ENCODE data around the gene MSL3.

Gene MSL3

GRCh38 chrX:11739776-11740175, 18.3 kb upstream of the MSL3 start:
- no peak for TF ChIP-seq CTCF (IDR thresholded peaks at IDR 0.05; ENCODE audit: borderline replicate concordance, insufficient read depth, low read depth, low read length)
- no peak overlapping the region for H3K4me3 ChIP-seq (ENCODE audit: low read depth, low read length)

- no peak for TF ChIP-seq CTCF (IDR thresholded peaks at IDR 0.05; ENCODE audit: borderline replicate concordance, insufficient read depth, low read depth, low read length)
- no peak overlapping the region for H3K4me3 ChIP-seq (ENCODE audit: low read depth, low read length)
These were observed 17.2 kb upstream of the MSL3 start for GRCh38 chrX:11740794-11741193.

GRCh38 chrX:11741574-11741973, 16.5 kb upstream of the MSL3 start:
- no peak for TF ChIP-seq CTCF (IDR thresholded peaks at IDR 0.05; ENCODE audit: borderline replicate concordance, insufficient read depth, low read depth, low read length)

GRCh38 chrX:11745881-11746280, 12.2 kb upstream of the MSL3 start:
- H3K4me3 ChIP-seq (ENCODE audit: low read depth, low read length), result no peak overlapping the region
- TF ChIP-seq CTCF (IDR thresholded peaks at IDR 0.05; ENCODE audit: borderline replicate concordance, insufficient read depth, low read depth, low read length), result no peak

More at GRCh38 chrX:11741574-11741973, 16.5 kb upstream of the MSL3 start:
- H3K4me3 ChIP-seq (ENCODE audit: low read depth, low read length), result no peak overlapping the region

GRCh38 chrX:11750046-11750445, 8.0 kb upstream of the MSL3 start:
- TF ChIP-seq CTCF (IDR thresholded peaks at IDR 0.05; ENCODE audit: borderline replicate concordance, insufficient read depth, low read depth, low read length), result no peak

GRCh38 chrX:11750694-11751093, 7.3 kb upstream of the MSL3 start:
- TF ChIP-seq CTCF (IDR thresholded peaks at IDR 0.05; ENCODE audit: borderline replicate concordance, insufficient read depth, low read depth, low read length), result no peak
- no peak overlapping the region for H3K4me3 ChIP-seq (ENCODE audit: low read depth, low read length)

More at GRCh38 chrX:11750046-11750445, 8.0 kb upstream of the MSL3 start:
- no peak overlapping the region for H3K4me3 ChIP-seq (ENCODE audit: low read depth, low read length)

GRCh38 chrX:11751261-11751660, 6.8 kb upstream of the MSL3 start:
- no peak for TF ChIP-seq CTCF (IDR thresholded peaks at IDR 0.05; ENCODE audit: borderline replicate concordance, insufficient read depth, low read depth, low read length)
- H3K4me3 ChIP-seq (ENCODE audit: low read depth, low read length), result no peak overlapping the region
